HG02759 (cell line): ENCODE results near the gene TMEM147.
"Not testable (repeated sequence)": the region's sequence is repeated elsewhere in the genome, so short reads cannot be mapped to it uniquely, and the experiment has no call there.

Source experiments
- ATAC-seq: cut with Tn5 transposase; IDR thresholded peaks from one replicate; pipeline ENCODE4 v1.9.1; 2021; ENCODE audit warnings: mild to moderate bottlenecking, moderate library complexity; ENCODE audit not compliant: unreplicated experiment

Gene TMEM147

DNA sequence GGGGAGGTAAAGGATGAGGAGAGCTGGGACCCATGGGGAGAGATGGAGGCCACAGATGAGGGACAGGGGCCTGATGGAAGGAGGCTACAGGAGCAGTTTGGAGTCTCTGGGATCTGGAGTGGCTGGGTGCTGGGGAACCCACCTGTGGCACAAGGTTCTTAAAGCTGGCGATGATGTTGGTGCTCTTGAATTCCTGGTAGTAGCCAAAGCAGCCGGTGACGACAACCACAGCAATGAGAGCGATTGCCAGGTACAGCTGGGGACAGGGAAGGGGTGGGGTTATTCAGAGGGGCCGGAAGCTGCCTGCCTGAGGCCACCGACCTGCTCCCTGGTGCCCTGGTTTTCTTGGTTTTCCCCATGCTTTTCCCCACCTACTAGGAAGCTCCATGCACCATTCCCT, 15.3 kb downstream of the TMEM147 start:
- no peak for ATAC-seq

DNA sequence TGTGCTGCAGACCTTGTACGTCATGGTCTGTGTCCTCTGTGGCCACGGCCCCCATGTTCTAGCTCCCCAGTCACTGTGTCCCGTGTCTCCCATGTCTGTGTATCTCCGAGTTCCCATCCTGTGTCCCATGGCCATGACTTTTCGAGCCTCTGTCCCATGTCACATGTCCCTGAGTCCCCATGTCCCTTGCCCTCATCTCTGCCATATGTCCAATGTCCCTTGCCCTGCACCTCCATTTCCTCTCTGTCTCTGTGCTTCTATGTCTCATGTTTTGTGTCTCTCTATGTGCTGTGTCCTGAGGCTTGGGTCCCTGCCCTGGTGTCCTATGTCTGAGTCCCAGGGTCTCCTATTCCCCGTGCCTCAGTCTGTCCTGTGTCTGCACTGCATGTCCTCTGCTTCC, 16.0 kb downstream of the TMEM147 start:
- no peak for ATAC-seq

DNA sequence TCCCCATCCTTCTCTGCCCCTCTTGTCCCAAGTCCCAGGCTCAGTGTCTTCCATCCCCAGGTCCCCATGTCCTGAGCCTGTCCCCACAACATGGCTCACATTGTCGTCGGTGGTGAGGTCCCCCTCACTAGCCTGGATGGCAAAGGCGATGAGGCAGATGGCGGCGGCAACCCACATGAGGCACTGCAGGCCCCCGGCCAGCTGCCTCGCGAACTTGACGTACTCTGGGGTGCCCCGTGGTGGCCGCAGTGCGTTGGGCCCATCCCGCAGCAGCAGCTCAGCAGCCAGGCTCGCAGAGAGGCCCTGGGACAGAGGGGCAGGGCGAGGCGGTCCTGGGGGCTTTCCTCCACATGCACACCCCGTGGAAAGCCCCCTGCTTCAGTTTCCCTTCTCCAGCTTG, 16.9 kb downstream of the TMEM147 start:
- ATAC-seq, result no peak

DNA sequence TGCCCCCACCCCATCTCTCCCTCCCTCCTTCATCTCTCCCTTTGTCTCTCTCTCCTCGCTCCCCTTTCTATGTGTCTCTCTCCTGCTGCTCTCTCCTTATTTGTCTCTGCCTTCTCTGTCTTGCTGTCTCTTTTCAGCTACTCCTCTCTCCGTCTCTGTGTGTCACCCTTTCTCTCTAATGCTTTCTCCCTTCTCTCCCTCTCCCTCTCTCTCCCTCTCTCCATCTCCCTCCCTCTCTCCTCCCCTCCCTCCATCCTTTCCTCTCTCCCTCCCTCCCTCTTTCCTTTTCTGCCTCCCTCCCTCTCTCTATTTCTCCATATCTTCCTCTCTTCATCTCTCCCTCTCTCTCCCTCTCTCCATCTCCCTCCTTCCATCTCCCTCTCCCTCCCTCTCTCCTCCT, 17.4 kb downstream of the TMEM147 start:
- no peak for ATAC-seq

DNA sequence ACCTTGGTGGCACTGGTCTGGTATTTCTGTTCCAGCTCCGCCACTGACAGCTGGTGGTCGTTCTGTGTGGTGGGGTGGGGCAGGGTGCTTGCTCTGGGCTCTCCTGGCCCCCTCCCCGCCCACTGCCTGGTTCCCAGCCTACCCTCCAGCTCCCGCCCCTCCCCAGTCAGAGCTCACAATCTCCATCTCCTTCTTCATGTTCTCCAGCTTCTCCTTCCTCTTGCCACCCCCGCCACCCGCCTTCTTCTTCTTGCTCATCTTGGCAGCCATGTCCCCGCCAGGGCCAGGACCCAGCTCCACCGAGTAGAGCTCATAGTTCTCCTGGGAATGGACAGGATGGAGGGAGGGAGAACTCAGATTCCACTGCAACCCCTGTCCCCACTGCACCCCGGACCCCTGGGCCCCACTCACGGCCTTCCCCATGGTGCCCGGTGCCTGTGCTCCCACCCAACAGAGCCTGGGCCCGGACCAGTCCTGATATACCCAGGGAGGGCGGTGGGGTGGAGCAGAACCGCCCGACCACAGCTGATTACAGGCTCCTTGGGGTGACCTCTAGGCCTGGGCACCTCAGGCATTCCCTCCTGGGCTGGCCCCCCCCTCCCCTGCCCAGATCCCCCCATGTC, 17.9 kb downstream of the TMEM147 start, which contains the start of gene ATP4A:
Gene ATP4A (minus strand): TSS at position 452 of the 623 bp plus-strand sequence. CDS start 29 bp downstream, at position 423.
- no peak for ATAC-seq

DNA sequence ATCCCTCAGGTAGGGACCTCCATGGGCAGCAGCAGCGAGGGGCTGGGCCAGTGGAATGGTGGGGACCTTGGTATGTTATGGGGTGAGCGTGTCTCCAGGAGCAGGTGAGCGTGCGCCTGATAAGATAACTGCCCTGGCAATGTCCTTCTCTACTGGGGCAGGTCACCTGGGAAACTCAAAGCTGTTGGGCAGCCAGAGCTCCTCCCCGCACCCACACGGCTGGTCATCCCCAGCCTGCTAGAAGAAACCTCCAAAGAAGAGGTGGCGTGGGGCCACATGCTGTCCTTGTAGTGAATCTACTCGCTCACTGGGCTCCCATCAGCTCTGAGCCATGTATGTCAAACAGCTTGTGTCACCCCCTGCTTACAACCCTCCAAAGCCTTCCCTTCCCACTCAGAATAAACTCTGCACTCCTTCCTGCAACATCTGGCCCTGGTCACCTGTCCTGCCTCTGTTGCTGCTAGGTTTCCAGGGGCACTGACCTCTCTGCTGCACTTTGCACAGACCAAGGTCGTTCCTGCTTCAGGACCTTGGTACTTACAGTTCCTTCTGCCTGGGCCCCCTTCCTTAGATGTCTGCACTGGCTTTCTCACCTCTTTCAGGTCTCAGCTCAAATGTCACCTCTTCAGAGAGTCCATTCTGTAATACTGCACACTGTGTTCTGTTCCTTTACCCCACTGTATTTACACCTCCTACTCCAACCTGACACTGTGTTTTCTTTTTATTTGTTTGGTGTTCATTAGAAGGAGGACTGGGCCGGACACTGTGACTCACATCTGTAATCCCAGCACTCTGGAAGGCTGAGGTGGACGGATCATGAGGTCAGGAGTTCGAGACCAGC, 19.8 kb downstream of the TMEM147 start:
- no peak for ATAC-seq

DNA sequence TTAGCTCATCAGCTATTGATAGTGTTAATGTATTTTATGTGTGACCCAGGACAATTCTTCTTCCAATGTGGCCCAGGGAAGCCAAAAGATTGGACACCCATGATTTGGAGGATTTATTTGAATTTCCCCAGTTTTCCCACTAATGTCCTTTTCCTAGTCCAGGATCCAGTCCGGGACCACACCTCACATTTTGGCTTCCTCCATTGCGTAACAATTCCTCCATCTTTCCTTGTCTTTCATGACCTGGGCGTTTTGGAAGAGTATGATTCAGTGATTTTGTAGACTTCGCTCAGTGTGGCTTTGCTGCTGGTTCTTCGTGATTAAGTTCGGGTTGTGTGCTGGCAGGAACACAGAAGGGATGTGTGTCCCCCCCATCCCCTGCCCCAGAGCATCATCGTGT, 21.3 kb downstream of the TMEM147 start:
- ATAC-seq, result no peak

DNA sequence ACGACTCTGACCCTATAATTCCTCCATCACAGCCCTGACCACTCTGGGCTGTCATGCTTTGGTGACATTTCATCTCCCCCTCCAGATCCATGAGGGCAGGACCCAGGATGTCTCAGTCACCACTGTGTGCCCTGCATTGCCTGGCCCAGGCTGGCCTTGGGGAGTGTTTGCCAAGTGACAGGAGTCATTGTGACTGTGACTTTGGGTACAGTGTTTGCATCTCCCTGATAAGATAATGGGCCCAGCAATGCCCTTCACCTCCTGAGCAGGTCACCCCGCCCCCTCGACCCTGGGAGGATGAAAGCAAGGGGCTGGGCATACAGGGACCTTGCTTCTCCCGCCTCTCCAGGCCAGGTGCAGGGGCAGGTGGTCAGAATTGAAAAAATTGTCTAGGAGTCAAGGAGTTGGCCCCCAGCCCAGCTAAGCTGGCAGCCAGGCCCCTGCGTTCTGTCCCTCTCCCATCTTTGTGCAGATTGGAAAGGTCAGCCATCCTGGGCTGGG, 23.9 kb downstream of the TMEM147 start:
- ATAC-seq, result no peak

DNA sequence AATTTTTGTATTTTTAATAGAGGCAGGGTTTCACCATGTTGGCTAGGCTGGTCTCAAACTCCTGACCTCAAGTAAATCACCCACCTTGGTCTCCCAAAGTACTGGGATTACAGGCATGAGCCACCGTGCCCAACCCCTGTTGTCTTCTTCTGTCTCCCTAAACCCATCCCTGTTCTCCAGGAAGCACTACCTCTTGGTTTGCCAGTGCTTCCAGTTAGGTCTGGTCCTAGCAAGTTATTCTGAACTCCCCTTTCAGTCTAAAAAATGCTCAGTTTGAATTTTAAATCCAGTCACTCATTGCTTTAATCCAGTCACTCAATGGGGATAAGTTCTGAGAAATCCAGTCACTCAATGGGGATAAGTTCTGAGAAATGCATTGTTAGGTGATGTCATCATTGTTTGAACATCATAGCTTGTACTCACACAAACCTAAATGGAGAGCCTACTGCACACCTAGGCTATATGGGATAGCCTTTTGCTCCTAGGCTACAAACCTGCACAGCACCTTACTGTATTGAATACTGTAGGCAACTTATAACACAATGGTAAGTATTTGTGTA, 26.1 kb downstream of the TMEM147 start:
- ATAC-seq, result no peak

DNA sequence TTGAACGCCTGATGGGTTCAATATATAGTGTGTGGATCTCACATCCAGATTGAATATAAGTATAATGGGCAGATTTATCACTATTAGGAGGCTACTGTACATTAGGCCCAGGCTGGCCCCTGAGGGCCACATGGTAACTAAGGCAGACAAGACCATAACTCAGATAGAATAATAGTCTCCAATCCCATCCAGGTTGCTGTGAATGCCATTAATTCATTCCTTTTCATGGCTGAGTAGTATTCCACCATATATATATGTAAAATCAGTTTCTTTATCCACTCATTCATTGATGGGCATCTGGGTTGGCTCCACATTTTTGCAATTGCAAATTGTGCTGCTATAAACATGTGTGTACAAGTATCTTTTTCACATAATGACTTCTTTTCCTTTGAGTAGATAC, 32.5 kb downstream of the TMEM147 start:
- no peak for ATAC-seq

DNA sequence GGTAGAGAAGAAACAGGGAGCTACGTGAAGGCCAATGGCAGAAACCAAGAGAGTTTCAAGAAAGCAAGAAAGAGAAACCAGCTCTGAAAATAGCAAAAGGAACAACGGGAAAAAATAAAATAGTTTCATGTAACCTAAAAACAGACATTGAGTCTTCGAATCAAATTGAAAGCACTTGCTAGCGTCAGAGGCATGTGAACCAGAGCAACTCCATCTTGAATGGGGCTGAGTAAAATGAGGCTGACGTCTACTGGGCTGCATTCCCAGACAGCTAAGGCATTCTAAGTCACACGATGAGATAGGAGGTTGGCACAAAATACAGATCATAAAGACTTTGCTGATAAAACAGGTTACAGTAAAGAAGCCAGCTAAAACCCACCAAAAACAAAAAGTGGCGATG, 33.3 kb downstream of the TMEM147 start:
- no peak for ATAC-seq

DNA sequence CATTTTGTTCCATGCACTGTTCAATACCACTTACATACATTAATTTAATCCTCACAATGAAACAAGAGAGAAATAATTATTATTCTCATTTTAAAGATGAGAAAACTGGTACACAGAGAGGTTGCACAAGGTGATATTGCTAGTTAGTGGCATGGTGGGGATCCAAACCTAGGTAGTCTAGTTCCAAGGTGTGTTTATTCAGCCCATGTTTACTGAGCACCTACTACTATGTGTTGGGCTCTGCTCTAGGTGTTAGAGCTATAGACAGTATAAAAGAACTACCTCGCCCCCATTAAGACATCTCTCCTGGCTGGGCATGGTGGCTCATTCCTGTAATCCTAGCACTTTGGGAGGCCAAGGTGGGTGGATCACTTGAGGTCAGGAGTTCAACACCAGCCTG, 37.3 kb downstream of the TMEM147 start:
- no peak for ATAC-seq

DNA sequence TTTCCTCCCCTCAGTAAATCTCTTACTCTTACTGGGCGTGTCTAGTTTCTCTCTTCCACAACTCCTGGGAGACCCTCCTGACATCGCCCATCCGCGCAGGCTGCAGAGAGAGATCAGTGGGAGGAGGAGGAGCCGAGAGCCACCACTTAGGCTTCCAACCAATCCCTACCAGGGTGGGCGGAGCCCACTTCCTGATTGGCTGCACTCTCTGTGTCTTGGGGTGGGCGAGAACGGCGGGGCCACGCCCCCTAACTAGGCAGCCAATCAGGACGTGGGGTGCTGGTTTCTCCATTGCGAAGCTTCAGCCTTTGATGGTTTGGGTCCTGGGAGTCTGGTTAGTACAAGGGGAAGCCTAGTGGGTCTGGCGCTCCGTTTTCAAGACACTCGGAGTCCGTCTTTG, 40.4 kb downstream of the TMEM147 start, which contains the start of gene PMIS2:
Gene PMIS2 (plus strand): TSS at position 326 of the 400 bp plus-strand sequence. CDS start 87 bp downstream, outside the sequence.
- ATAC-seq, result no peak

DNA sequence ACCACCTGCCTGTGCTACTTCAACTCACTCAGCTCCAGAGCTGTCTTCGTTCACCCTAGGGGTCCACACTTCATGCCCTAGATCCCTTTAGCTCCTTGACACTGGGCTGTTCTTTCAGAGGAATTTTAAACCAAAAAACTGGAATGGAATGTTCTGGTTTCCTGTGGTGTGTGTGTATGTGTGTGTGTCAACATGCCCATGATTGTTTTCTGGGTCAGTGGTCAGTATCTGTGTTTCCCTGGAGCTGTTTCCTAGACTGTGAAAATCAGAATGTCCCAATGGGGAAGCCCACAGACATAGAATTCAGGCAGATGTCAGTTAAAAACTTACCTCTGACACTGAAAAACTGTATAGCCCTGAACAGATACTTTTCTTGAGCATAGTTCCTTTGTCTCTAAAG, 41.9 kb downstream of the TMEM147 start:
- ATAC-seq, result no peak

DNA sequence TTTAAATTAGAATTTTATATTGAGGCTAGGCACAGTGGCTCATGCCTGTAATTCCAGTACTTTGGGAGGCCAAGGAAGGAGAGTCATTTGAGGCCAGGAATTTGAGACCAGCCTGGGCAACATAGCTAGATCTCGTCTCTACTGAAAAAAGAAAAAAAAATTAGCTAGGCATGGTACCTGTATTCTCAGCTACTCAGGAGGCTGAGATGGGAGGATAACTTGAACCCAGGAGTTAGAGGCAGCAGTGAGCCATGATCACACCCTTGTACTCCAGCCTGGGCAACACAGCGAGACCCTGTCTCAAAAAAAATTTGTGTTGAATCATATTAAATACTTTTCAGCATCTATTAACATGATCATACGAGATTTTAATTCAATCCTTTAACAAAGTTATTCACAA, 45.4 kb downstream of the TMEM147 start:
- no peak for ATAC-seq

DNA sequence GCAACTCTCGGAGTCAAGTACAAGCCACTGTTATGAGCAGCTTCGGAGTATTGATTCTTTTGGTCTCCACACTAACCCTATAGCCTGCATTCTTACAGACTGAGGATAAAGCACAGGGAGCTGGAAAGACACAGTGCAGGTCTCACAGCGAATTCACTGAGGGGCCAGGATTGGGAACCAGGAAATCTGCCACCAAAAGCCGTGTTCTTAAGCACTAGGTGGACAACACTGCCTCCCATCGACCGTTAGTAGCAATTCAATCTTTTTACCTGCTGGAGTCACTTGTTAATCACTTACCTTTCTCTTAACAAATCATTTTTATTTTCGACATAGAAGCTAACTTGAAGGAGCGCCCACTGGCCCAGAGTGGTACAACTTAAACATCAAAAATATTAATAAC, 46.8 kb downstream of the TMEM147 start:
- ATAC-seq, result no peak

DNA sequence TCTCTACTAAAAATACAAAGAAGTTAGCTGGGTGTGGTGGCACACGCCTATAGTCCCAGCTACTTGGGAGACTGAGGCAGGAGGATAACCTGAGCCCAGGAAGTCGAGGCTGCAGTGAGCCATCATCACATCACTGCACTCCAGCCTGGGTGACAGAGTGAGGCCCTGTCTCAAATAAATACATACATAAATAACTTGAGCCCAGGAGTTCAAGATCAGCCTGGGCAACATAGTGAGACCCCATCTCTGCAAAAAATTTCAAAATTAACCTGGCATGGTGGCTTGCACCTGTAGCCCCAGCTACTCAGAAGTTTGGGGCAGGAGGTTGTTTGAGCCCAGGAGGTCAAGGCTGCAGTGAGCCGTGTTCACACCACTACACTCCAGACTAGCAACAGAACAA, 49.6 kb downstream of the TMEM147 start:
- ATAC-seq, result not testable (repeated sequence)

DNA sequence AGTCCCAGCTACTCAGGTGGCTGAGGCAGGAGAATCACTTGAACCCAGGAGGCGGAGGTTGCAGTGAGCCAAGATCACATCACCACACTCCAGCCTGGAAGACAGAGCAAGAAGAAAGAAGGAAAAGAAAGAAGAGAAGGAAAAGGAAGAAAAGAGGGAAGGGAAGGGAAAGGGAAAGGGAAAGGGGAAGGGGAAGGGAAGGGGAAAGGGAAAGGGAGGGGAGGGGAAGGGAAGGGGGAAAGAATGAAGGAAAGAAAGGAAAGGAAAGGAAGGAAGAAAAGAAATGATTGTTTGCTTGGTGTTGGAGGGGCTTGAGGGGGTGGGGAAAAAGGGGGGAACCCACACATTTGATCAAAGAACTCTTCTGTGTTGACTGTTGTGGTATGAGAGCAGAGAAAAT, 50.5 kb downstream of the TMEM147 start:
- no peak for ATAC-seq

DNA sequence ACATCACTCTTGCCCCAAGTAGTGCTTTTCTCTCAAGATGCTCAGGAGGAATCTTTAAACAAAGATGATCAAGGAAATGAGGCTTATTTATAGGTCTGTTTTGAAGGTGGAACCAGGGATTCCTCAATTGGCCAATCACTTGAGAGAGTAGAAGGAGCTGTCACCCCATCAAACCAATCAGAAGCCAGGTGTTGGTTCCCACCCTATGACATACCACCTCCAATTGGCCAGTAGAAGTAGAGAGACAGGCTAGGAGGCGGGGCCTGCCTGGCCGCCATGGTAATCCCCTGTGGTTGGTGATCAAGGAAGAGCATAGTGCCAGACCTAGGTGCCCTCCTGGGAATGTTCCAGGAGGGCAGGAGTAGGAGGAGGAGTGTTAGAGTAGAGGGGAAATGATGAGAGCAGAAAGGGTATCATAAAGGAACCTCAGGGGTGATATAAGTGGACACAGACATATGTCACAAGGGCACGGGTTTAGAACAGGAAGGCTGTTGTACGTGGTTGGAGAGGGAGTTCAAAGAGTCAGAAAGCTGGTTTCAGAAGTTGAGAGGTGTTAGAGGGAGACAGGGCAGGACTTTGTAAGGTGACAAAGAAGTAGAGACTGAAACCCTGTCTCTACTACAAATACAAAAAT, 51.1 kb downstream of the TMEM147 start:
- peak; percentile 62 for ATAC-seq
